ENCODE measurements around the gene KIF5B.
"Not testable (repeated sequence)": the region's sequence is repeated elsewhere in the genome, so short reads cannot be mapped to it uniquely, and the experiment has no call there.

DNA sequence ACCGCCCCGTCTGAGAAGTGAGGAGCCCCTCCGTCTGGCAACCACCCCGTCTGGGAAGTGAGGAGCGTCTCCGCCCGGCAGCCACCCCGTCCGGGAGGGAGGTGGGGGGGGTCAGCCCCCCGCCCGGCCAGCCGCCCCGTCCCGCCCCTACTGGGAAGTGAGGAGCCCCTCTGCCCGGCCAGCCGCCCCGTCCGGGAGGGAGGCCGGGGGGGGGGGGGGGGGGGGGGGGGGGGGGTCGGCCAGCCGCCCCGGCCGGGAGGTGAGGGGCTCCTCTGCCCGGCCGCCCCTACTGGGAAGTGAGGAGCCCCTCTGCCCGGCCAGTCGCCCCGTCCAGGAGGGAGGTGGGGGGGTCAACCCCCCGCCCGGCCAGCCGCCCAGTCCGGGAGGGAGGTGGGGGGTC lies 86.4 kb downstream of the KIF5B start:
- TF ChIP-seq CTCF (IDR thresholded peaks at IDR 0.05; ENCODE audit: low read depth, low read length, missing input control); MAX (IDR thresholded peaks at IDR 0.05); YY1 (IDR thresholded peaks at IDR 0.05); JUND (IDR thresholded peaks at IDR 0.05); RAD21 (IDR thresholded peaks at IDR 0.05); FOXA1 (IDR thresholded peaks at IDR 0.05); SP1 (IDR thresholded peaks at IDR 0.05); RXRA (IDR thresholded peaks at IDR 0.05): not testable (repeated sequence)
- TF ChIP-seq, protein P1, sequence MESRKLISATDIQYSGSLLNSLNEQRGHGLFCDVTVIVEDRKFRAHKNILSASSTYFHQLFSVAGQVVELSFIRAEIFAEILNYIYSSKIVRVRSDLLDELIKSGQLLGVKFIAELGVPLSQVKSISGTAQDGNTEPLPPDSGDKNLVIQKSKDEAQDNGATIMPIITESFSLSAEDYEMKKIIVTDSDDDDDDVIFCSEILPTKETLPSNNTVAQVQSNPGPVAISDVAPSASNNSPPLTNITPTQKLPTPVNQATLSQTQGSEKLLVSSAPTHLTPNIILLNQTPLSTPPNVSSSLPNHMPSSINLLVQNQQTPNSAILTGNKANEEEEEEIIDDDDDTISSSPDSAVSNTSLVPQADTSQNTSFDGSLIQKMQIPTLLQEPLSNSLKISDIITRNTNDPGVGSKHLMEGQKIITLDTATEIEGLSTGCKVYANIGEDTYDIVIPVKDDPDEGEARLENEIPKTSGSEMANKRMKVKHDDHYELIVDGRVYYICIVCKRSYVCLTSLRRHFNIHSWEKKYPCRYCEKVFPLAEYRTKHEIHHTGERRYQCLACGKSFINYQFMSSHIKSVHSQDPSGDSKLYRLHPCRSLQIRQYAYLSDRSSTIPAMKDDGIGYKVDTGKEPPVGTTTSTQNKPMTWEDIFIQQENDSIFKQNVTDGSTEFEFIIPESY (IDR thresholded peaks at IDR 0.05), result not testable (repeated sequence)
- TF ChIP-seq, protein P2, sequence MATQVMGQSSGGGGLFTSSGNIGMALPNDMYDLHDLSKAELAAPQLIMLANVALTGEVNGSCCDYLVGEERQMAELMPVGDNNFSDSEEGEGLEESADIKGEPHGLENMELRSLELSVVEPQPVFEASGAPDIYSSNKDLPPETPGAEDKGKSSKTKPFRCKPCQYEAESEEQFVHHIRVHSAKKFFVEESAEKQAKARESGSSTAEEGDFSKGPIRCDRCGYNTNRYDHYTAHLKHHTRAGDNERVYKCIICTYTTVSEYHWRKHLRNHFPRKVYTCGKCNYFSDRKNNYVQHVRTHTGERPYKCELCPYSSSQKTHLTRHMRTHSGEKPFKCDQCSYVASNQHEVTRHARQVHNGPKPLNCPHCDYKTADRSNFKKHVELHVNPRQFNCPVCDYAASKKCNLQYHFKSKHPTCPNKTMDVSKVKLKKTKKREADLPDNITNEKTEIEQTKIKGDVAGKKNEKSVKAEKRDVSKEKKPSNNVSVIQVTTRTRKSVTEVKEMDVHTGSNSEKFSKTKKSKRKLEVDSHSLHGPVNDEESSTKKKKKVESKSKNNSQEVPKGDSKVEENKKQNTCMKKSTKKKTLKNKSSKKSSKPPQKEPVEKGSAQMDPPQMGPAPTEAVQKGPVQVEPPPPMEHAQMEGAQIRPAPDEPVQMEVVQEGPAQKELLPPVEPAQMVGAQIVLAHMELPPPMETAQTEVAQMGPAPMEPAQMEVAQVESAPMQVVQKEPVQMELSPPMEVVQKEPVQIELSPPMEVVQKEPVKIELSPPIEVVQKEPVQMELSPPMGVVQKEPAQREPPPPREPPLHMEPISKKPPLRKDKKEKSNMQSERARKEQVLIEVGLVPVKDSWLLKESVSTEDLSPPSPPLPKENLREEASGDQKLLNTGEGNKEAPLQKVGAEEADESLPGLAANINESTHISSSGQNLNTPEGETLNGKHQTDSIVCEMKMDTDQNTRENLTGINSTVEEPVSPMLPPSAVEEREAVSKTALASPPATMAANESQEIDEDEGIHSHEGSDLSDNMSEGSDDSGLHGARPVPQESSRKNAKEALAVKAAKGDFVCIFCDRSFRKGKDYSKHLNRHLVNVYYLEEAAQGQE (IDR thresholded peaks at IDR 0.05), result not testable (repeated sequence)

Data from liver (tissue), 3 donors.